ENCODE measurements around the gene SDK1.

Gene SDK1

DNA sequence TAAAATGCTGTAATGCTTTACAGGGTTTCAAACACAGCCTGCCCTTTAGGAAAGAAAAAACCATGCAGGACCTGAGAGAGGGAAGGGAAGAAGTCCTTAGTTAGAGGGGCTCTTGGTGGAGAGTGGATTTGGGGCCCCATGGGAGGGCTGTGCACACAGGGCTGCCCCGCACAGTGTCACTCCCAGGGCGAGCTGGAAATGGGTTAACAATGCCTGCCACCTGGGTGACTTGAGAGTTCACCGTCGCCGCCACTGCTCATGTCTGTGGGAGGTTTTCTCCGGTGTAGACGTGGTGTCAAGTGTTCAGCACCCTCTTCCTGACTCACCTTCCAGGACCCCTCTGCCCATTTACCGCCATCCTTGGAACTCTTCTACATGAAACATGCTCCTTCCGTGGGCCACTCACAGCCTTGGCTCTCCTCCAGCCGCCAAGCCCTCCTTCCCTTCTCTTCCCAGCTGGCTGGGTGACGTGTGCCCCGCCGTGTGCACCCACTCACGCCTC lies 686.4 kb downstream of the SDK1 start:
- TF ChIP-seq, protein P1, sequence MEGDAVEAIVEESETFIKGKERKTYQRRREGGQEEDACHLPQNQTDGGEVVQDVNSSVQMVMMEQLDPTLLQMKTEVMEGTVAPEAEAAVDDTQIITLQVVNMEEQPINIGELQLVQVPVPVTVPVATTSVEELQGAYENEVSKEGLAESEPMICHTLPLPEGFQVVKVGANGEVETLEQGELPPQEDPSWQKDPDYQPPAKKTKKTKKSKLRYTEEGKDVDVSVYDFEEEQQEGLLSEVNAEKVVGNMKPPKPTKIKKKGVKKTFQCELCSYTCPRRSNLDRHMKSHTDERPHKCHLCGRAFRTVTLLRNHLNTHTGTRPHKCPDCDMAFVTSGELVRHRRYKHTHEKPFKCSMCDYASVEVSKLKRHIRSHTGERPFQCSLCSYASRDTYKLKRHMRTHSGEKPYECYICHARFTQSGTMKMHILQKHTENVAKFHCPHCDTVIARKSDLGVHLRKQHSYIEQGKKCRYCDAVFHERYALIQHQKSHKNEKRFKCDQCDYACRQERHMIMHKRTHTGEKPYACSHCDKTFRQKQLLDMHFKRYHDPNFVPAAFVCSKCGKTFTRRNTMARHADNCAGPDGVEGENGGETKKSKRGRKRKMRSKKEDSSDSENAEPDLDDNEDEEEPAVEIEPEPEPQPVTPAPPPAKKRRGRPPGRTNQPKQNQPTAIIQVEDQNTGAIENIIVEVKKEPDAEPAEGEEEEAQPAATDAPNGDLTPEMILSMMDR (IDR thresholded peaks at IDR 0.05; ENCODE audit: extremely low read depth, insufficient read depth, missing control alignments): no peak
- in situ Hi-C loops (cut with MboI; ENCODE audit: low pct_unique_long_range_greater_than_20kb, low sequenced_read_pairs, unreplicated experiment): no loop called here
- no peak for DNase-seq (ENCODE audit: low spot score)

DNA sequence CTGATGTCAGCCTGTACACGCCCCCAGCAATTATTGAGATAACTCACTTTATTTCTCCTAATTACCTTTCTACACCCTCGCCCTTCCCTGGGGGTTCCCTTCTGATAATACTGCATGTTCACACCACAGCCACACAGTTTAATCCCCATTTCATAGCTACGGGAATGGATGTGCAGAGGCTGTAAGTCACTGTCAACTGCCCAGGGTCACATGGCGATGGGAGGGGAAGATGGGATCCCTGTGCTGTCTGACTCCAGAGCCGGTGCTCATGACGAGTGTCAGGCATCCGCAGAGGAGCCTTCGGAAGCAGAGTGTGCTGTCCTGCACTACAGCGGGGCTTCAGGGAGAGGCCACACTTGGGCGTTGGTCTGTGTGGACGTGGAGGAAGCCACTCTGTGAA lies 688.7 kb downstream of the SDK1 start:
- TF ChIP-seq, protein P1 (IDR thresholded peaks at IDR 0.05; ENCODE audit: extremely low read depth, insufficient read depth, missing control alignments): no peak
- in situ Hi-C loops (cut with MboI; ENCODE audit: low pct_unique_long_range_greater_than_20kb, low sequenced_read_pairs, unreplicated experiment): no loop called here
- no peak for DNase-seq (ENCODE audit: low spot score)

DNA sequence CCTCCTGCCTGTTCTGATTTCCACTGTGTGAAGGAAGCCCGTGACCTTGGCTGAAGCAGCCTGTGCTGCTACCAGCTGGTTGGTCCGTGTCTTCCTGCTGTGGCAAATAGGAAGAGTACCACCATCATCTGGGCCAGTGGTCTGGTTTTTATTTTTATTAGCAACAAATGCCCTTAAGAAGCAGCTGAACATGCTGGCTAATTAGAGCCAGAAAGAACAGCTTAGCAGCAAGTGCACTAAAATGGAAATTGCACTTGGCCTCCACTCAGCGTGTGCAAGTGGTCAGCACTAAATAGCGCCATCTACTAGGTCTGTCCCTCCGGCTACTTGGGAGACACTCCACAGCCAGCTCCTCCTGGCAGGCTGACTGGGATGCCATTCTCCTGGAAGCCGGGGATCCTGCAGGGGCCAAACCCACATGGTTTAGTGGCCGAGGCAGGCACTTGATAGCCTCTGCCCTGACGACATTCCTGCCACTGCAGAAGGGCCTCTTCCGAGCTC lies 690.7 kb downstream of the SDK1 start:
- DNase-seq (ENCODE audit: low spot score): no peak
- in situ Hi-C loops (cut with MboI; ENCODE audit: low pct_unique_long_range_greater_than_20kb, low sequenced_read_pairs, unreplicated experiment): no loop called here
- TF ChIP-seq, protein P1 (IDR thresholded peaks at IDR 0.05; ENCODE audit: extremely low read depth, insufficient read depth, missing control alignments): no peak

DNA sequence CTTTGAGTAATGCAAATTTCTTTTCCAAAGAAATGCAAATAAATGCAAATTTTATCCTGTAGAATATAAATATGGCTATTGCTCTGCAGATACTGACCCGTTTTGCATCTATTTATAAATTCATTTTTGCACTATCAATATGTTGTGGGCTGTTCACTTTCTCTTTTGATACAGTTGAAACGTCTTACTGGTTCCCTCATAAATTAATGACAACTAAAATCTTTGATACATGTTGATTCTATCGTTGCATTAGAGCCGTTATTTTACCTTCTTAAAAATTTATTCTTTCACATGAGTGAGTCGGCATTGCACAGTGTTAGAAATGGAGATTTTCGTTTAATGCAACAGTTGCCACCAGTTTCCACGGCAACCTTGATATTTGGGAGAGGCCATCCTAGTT lies 691.8 kb downstream of the SDK1 start:
- DNase-seq (ENCODE audit: low spot score): no peak
- TF ChIP-seq, protein P1 (IDR thresholded peaks at IDR 0.05; ENCODE audit: extremely low read depth, insufficient read depth, missing control alignments): no peak
- in situ Hi-C loops (cut with MboI; ENCODE audit: low pct_unique_long_range_greater_than_20kb, low sequenced_read_pairs, unreplicated experiment): no loop called here

DNA sequence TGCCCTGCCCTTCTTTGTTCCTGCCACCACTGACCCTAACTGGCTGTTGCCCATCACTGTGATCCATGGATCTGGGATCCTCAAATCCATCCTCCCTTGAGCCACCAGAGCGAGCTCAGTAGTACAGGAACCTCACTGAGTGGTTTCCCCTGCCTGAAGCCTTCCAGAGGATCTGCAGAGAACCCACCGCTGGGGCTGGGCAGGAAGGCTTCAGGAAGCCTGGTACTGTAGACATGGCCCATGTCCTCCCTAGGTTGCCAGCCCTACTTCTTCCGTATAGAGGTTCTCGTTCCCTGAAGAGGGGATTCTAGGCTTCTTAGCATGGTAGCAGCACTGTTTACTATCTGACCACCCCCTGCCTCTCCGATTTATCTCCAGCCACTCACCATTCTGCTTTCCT lies 693.7 kb downstream of the SDK1 start:
- TF ChIP-seq, protein P1 (IDR thresholded peaks at IDR 0.05; ENCODE audit: extremely low read depth, insufficient read depth, missing control alignments): no peak
- no peak for DNase-seq (ENCODE audit: low spot score)
- in situ Hi-C loops (cut with MboI; ENCODE audit: low pct_unique_long_range_greater_than_20kb, low sequenced_read_pairs, unreplicated experiment): no loop called here

DNA sequence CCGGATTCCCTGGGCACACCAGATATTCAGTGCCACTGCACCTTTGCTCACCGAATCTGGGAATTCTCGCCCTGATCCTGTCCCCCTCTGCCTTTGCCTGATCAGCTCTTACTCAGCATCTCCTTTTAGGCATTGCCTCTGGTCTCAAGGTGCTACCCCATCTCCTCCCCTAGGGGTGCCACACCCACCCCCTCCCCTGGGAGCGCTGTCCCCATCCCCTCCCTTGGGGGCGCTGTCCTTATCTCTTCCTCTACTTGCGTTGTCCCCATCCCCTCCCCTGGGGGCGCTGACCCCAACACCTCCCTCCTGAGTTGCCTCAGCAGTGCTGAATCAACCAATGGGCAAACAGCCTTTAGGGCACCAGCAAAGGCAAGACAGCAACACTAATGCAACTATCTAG lies 694.1 kb downstream of the SDK1 start:
- in situ Hi-C loops (cut with MboI; ENCODE audit: low pct_unique_long_range_greater_than_20kb, low sequenced_read_pairs, unreplicated experiment): no loop called here
- no peak for DNase-seq (ENCODE audit: low spot score)
- TF ChIP-seq, protein P1 (IDR thresholded peaks at IDR 0.05; ENCODE audit: extremely low read depth, insufficient read depth, missing control alignments): no peak

DNA sequence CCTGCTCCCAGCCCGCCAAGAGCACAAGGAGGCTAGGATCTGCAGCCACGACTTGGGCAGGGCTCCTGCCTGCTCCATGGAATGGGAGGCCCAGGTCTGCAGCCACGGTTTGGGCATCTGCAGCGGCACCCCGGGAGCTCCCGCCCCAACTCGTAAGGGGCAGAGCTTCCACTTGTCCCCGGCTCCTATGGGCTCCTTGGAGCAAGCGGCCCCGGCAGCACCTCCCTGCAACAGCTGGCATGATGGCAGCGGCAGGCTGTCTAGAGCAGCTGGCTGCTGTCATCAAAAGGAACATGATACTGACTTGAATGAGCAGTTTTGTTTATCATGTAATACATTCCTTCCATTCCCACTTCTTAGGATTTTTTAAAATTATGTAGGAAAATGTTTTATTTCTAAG lies 697.0 kb downstream of the SDK1 start:
- no peak for DNase-seq (ENCODE audit: low spot score)
- in situ Hi-C loops (cut with MboI; ENCODE audit: low pct_unique_long_range_greater_than_20kb, low sequenced_read_pairs, unreplicated experiment): no loop called here
- TF ChIP-seq, protein P1 (IDR thresholded peaks at IDR 0.05; ENCODE audit: extremely low read depth, insufficient read depth, missing control alignments): no peak
